Measurements from ENCODE around the gene ZNF841. TPM values are rescaled to one million over a fixed set of nuclear protein-coding genes. Genes with fewer than 3 reads are reported as not detected.
A peak's percentile ranks its signal among the peaks of the same experiment; 100 is the strongest.

The ZNF841 gene
- total and polyA plus RNA-seq, 9 of the 15 experiments (the other 6 are each of a cell fraction or from before 2014, with no cell fraction given) = 3.1 to 17.1 (median 11.0) TPM

DNA sequence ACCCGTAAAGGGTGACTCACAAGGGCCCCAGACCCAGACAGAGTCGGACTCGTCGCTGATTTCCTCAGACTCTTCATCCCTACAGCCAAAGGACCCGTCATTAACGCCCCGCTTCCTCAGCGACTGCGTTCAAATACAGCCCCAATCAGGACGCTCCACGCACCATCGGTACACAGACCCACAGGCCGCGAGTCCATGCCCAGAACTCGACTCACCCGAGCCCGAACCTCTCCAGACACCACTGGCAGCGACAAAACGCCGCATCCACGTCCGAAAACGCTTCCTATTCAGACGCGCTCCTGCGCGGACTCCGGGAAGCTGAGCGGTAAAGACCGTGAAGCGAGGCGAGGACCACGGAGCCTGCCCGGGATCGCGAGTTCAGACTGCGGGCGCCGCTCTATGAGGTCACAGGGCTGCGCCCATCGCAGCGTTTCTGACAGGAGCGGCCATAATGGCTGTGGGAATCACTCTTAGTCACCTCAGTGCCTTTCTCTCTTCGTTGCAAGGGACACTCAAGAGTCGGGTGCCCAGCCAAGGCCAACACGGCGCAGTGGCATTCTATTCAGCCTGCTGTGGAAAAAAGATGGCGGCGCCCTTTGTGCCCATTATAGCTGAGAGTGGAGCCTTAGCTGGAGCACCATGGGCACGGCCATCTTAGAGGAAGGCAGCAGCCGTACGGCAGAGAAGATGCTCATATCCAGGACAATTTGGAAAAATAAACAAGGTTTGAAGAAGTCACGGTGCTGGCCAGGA is 67.4 kb downstream of the ZNF841 start, which contains the start of gene ZNF614 (continued):
- TF ChIP-seq, protein P1, sequence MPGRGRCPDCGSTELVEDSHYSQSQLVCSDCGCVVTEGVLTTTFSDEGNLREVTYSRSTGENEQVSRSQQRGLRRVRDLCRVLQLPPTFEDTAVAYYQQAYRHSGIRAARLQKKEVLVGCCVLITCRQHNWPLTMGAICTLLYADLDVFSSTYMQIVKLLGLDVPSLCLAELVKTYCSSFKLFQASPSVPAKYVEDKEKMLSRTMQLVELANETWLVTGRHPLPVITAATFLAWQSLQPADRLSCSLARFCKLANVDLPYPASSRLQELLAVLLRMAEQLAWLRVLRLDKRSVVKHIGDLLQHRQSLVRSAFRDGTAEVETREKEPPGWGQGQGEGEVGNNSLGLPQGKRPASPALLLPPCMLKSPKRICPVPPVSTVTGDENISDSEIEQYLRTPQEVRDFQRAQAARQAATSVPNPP (IDR thresholded peaks at IDR 0.05; ENCODE audit: borderline replicate concordance, insufficient read depth, insufficient read length) = no peak
- TF ChIP-seq TCF7 (IDR thresholded peaks at IDR 0.05; ENCODE audit: borderline replicate concordance) = peak; percentile 23; the same call in 1 of the 2 replicates
- TF ChIP-seq ZNF280B (CRISPR knock-in tag; IDR thresholded peaks at IDR 0.05) = no peak
- TF ChIP-seq EZH2 (IDR thresholded peaks at IDR 0.05; ENCODE audit: borderline replicate concordance, low read depth, low read length) = no peak
- TF ChIP-seq NR2F6 (CRISPR knock-in tag; IDR thresholded peaks at IDR 0.05) = no peak
- no peak for TF ChIP-seq STAT5B (CRISPR knock-in tag; IDR thresholded peaks at IDR 0.05)
- no peak for TF ChIP-seq OTX1 (CRISPR knock-in tag; IDR thresholded peaks at IDR 0.05)
- no peak for TF ChIP-seq ZNF140 (CRISPR knock-in tag; IDR thresholded peaks at IDR 0.05)
- TF ChIP-seq SNAPC5 (CRISPR knock-in tag; IDR thresholded peaks at IDR 0.05) = no peak
- TF ChIP-seq, protein P2, sequence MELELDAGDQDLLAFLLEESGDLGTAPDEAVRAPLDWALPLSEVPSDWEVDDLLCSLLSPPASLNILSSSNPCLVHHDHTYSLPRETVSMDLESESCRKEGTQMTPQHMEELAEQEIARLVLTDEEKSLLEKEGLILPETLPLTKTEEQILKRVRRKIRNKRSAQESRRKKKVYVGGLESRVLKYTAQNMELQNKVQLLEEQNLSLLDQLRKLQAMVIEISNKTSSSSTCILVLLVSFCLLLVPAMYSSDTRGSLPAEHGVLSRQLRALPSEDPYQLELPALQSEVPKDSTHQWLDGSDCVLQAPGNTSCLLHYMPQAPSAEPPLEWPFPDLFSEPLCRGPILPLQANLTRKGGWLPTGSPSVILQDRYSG (tag; conservative IDR thresholded peaks at IDR 0.05; ENCODE audit: low read depth) = peak; percentile 90
- TF ChIP-seq RNF219 (CRISPR knock-in tag; IDR thresholded peaks at IDR 0.05) = no peak
- TF ChIP-seq, protein P3, sequence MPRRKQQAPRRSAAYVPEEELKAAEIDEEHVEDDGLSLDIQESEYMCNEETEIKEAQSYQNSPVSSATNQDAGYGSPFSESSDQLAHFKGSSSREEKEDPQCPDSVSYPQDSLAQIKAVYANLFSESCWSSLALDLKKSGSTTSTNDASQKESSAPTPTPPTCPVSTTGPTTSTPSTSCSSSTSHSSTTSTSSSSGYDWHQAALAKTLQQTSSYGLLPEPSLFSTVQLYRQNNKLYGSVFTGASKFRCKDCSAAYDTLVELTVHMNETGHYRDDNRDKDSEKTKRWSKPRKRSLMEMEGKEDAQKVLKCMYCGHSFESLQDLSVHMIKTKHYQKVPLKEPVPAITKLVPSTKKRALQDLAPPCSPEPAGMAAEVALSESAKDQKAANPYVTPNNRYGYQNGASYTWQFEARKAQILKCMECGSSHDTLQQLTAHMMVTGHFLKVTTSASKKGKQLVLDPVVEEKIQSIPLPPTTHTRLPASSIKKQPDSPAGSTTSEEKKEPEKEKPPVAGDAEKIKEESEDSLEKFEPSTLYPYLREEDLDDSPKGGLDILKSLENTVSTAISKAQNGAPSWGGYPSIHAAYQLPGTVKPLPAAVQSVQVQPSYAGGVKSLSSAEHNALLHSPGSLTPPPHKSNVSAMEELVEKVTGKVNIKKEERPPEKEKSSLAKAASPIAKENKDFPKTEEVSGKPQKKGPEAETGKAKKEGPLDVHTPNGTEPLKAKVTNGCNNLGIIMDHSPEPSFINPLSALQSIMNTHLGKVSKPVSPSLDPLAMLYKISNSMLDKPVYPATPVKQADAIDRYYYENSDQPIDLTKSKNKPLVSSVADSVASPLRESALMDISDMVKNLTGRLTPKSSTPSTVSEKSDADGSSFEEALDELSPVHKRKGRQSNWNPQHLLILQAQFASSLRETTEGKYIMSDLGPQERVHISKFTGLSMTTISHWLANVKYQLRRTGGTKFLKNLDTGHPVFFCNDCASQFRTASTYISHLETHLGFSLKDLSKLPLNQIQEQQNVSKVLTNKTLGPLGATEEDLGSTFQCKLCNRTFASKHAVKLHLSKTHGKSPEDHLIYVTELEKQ (CRISPR knock-in tag; IDR thresholded peaks at IDR 0.05) = no peak
- TF ChIP-seq ARID3A (IDR thresholded peaks at IDR 0.05; ENCODE audit: borderline replicate concordance, low read depth, low read length) = no peak
- peak; percentile 77; the same call in 1 of the 2 replicates for TF ChIP-seq GTF2F1 (IDR thresholded peaks at IDR 0.05; ENCODE audit: low read depth, low read length)
- no peak for TF ChIP-seq SETDB1 (IDR thresholded peaks at IDR 0.05; ENCODE audit: low read length)
